Activated CD8-positive, alpha-beta memory T cell treated with anti-CD3 and anti-CD28 coated beads, Interleukin-2, amount 50 U/mL, for 4 hours (primary cell): ENCODE results near the gene KRTAP10-4.

Experiments used
- DNase-seq: peaks from one replicate; pipeline ENCODE4 v3.0.0-alpha.2; 2020

KRTAP10-4 gene

DNA sequence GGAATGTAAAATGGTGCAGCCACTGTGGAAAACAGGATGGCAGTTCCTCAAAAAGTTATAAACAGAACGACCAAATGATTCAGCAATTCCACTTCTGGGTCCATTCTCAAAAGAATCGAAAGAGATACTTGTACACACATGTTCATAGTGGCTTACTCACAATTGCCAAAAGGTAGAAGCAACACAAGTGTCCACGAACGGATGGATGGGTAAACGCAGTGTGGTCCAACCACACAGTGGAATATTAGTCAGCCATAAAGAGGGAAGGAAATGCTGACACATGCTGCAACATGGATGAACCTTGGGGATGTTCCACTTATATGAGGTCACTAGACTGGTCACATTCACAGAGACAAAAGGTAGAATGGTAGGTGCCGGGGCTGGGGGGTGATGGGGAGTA lies 38.8 kb upstream of the KRTAP10-4 start:
- DNase-seq = no peak

GRCh38 chr21:44535963-44536362 lies 37.6 kb upstream of the KRTAP10-4 start:
- no peak for DNase-seq

- no peak for DNase-seq
These were observed 35.3 kb upstream of the KRTAP10-4 start for GRCh38 chr21:44537930-44538911.

DNA sequence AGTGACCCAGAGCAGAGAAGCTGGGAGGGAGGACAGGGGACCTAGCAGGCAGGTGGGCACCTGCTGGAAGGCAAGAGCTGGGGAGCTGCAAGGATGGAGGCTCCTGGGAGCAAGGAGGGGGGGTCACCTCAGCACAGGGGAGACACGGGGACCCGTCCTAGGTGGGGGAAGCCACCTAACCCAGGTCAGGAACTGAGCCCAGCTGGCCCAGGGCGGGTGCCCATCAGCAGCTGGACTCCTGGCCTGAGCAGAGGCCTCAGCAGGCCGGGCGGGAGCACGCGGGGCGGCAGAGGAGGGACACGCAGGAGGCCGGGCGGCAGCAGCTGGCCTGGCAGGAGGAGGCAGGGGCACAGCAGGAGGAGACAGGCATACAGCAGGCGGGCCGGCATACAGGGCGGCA lies 34.5 kb upstream of the KRTAP10-4 start:
- DNase-seq = no peak

DNA sequence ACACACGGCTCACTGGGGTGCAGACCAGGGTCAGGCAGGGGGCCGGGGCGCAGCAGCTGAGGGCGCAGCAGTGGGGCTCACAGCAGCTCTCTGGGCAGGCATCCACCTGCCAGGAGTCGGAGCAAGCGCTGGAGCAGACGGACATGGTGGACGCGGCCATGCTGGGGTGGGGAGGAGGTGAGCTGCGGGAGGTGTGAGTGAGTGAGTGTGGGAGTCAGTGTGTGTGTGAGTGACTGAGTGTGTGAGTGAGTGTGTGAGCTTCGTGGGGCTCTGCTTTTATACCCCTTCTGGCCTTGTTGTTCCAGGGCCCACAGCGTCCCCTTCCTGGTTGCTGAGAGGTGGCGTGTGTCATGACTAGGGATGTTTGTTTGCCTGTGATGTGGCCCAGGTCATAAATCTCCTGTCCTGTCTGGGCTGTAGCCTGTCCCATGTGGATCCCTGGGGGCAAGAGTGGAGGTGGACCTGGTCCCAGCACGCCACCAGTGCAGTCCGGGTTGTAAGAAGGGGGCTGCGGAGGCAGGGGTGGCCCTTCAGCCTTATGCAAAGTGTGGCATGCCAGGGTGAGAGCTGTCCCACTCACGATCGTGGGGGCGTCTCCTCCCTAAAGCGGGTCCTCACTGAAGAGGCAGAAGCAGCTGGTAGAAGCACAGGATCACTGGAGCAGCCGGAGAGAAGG lies 33.4 kb upstream of the KRTAP10-4 start, which contains the start of gene KRTAP10-1:
Gene KRTAP10-1, minus strand, starts transcription at position 205 of the 676 bp plus-strand sequence. Its CDS starts 45 bp downstream, at position 160.
- DNase-seq = no peak

DNA sequence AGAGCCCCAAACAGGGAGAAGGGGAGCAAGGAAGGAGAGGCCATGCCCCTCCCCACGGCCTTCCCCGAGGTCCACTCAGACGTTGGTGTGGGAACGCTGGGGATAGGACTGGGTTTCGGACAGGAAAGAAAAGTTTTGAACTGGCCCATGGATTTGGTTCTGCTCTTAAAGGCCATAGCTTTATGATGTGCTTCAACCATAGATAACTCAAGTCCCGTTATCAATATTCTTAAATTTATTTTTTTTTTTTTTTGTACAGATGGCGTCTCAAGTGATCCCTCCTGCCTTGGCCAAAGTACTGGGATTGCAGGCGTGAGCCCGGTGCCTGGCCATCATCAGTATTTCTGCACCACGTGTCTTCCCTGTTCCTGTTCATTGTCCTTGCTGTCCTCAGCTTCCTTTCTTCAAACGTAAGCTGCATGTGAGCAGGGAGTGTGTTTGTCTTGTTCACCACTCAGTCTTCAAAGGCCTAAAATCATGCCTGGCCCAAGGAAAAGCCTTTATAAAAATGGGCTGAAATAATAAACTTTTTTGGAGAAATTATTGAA lies 32.7 kb upstream of the KRTAP10-4 start:
- no peak for DNase-seq

DNA sequence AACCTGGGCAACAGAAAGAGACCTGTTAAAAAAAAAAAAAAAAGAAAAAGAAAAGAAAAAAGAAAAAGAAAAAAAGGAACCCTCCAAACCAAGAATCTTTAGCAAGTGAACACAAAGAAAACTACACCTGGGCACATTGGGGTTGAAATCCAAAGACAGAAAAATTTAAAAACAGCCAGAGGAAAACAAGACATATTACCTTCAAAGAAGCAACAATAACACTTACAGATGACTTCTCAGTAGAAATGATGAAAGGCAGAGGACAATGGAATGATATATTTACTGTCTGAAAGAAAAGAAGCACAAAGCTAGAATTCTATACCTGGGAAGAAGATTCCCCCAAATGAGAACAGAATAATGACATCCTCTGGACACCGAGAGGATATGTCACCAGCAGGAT lies 30.8 kb upstream of the KRTAP10-4 start:
- no peak for DNase-seq

DNA sequence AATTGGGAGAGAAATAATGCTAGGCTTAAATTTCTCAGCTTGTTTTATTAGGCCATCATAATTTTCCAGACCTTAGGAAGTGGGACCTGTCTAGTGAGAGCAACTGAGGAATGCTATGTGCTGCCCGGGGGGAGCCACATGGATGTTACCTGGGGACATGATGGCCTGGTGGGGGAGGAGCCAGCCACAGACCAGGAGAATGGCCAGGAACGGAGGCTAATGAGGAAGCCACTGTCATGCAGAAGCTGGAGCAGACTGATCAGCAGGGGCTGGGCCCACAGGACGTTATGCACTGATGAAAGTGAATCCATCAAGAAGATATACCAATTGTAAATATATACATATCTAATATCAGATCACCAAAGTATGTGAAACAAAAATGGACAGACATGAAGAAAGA lies 29.0 kb upstream of the KRTAP10-4 start:
- no peak for DNase-seq

- no peak for DNase-seq
These were observed 25.7 kb upstream of the KRTAP10-4 start for GRCh38 chr21:44547656-44548331.

- DNase-seq = no peak
These were observed 25.1 kb upstream of the KRTAP10-4 start for GRCh38 chr21:44548381-44548780.

- no peak for DNase-seq
These were observed 24.6 kb upstream of the KRTAP10-4 start for GRCh38 chr21:44548922-44549321.

DNA sequence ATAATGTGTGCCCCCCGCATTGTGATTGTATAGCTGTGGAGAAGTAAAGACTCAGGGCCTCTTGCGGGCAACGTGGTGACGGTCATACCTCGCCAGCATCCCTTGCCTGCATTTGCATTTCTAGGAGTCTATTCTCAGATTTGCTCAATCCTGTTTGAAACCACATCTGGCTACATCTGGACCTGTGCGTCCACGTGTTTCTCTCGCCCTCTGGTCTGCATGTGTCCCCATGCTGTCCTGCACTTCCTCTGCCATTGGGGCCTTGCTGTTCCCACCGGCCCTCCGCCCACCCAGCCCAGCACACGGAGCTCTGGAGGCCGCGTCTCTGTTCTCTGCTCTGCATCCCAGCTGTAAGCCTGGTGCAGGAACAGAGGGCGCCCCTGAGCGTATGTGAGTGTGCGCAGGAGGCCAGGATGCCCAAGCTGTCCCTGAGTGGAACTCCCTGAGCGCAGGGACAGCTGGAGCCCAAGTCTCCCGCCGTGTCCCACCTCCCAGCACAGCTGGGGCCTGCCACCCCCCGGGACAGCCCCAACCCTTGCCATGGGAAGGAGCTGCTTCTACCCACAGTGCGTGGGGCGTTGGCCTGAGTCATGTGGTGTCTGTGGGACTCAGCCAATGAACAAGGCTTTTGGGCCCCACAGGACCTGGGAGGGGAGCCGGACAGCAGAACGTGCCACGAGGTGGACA lies 23.9 kb upstream of the KRTAP10-4 start:
- peak; percentile 4 for DNase-seq

GRCh38 chr21:44550285-44550684 lies 23.2 kb upstream of the KRTAP10-4 start:
- peak; percentile 10 for DNase-seq

- DNase-seq = peak; percentile 6
These were observed 22.7 kb upstream of the KRTAP10-4 start for GRCh38 chr21:44550807-44551206.

DNA sequence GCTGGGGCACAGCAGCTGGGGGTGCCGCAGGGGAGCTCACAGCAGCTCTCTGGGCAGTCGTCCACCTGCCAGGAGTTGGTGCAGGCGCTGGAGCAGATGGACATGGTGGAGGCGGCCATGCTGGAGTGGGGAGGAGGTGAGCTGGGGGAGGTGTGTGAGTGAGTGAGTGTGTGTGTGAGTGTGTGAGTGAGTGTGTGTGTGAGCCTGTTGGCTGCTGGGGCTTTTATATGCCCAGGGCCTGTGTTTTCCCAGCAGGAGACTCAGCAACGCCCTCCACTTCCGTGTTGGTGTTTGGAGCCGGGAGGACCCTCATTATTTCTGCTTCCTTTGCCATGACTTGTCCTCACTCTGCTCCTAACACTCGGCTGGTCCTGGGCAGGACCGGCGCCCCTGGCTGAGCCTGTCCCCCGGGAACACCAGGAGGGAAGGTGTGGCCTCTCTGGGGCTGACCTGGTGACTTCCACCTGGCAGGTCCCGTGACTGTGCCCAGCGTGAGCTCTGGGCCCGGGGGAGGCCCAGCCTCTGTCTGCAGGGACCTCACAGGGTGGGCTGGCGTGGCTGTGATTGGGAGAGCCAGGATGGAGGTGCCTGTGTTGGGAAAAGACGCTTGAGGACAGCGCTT lies 22.1 kb upstream of the KRTAP10-4 start, which contains the start of gene KRTAP10-2:
Gene KRTAP10-2, minus strand, starts transcription at position 166 of the 622 bp plus-strand sequence. Its CDS starts 47 bp downstream, at position 119.
- DNase-seq = no peak

DNA sequence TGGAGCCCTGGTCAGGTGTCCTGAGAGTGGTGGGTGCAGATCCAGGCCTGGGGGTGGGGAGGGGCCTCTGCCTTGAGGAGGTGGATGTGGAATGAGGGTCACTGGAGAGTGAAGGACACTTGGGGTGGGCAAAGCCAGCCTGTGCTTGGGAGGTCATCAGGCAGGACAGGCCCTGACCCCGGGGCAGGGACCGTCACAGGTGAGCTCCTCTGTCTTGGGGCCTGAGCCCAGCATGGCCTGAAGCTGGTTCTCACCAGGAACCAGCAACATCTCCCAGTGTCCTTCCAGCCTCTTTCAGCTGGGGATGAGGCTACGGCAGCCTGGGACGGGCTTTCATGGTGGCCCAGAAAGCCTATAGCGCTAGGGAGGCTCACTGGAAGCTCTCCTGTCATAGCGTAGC lies 21.4 kb upstream of the KRTAP10-4 start:
- no peak for DNase-seq

- DNase-seq = peak; percentile 10
These were observed 20.8 kb upstream of the KRTAP10-4 start for GRCh38 chr21:44552681-44553080.

GRCh38 chr21:44555200-44555875 lies 18.2 kb upstream of the KRTAP10-4 start:
- DNase-seq = no peak

DNA sequence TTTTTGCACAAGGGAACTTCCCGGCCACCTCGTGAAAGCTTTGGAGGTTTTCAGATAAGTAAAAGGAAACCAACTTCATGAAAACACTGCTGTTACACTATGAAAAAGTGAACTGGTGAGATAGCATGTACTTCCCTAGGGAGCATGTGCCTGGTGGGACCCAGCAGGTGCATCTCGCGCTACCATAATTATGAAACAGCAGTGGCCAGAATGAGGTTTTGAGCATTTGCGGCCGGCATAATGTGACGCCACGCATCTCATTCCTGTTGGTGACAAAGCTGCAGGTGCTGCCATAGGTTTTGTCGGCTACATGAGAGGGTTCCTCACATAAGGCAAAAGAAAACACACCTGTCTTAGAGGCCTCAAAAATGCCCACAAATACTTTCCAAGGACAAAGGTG lies 16.6 kb upstream of the KRTAP10-4 start:
- DNase-seq = no peak

DNA sequence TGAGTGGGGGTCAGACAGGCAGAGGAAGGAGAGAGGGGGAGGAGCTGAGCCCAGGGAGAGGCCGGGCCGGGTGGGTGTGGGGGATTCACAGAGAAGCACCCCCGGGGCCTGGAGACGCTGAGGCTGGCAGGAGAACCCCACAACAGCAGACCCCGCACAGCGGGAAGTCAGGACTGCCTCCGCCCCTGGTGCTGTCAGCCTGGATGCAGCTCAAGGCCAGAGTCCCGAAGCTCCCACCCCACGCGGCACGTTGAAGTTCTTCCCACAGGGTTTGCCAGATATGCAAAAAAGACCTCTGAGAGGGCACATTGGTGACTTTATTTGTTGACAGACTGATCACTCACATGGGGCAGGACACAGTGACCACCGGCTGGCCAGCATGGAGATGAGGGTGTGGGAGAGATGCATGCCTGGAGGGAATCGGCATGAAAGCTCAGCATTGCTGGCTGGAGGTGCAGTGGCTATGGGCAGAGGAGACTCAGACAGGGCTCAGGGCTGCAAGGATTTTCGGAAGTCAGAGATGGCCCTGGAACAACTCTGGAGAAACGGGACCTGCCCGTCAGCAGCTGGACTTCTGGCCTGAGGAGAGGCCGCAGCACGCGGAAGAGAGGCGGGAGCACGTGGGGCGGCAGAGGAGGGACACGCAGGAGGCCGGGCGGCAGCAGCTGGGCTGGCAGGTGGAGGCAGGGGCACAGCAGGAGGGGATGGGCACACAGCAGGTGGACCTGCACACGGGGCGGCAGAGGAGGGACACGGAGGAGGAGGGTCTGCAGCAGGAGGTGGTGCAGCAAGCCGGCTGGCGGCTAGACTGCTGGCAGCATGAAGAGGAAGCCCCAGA lies 15.8 kb upstream of the KRTAP10-4 start:
- DNase-seq = no peak
